Ishikawa (cell line): ENCODE results near the gene PSORS1C1.

Source experiments
- CEBPB ChIP-seq: IDR thresholded peaks from 2 replicates; pipeline ENCODE4 v1.6.1; 2012
- CREB1 ChIP-seq: IDR thresholded peaks from 2 replicates; pipeline ENCODE4 v1.6.1; 2012; ENCODE audit warnings: low read depth
- EGR1 ChIP-seq: IDR thresholded peaks from 2 replicates; pipeline ENCODE4 v1.6.1; 2012
- EP300 ChIP-seq: IDR thresholded peaks from 2 replicates; pipeline ENCODE4 v1.6.1; 2012; ENCODE audit warnings: borderline replicate concordance
- FOXM1 ChIP-seq: IDR thresholded peaks from 2 replicates; pipeline ENCODE4 v1.6.1; 2012; ENCODE audit warnings: low read depth, borderline replicate concordance
- NFIC ChIP-seq: IDR thresholded peaks from 2 replicates; pipeline ENCODE4 v1.6.1; 2012
- RAD21 ChIP-seq: IDR thresholded peaks from 2 replicates; pipeline ENCODE4 v1.6.1; 2012; ENCODE audit warnings: low read depth
- TAF1 ChIP-seq: IDR thresholded peaks from 2 replicates; pipeline ENCODE4 v1.6.1; 2012; ENCODE audit warnings: low read depth, mild to moderate bottlenecking
- TCF12 ChIP-seq: IDR thresholded peaks from 2 replicates; pipeline ENCODE4 v1.6.1; 2012; ENCODE audit warnings: low read depth
- TEAD4 ChIP-seq: IDR thresholded peaks from 2 replicates; pipeline ENCODE4 v1.6.1; 2012
- YY1 ChIP-seq: IDR thresholded peaks from 2 replicates; pipeline ENCODE4 v1.6.1; 2012; ENCODE audit warnings: low read depth
- TF ChIP-seq, protein P1 (sequence below): IDR thresholded peaks from 2 replicates; pipeline ENCODE4 v1.6.1; 2012
- TF ChIP-seq, protein P2 (sequence below): IDR thresholded peaks from 2 replicates; pipeline ENCODE4 v1.6.1; 2012; ENCODE audit warnings: low read depth, mild to moderate bottlenecking
- TF ChIP-seq, protein P3 (sequence below): IDR thresholded peaks from 2 replicates; pipeline ENCODE4 v1.6.1; 2012

DNA sequence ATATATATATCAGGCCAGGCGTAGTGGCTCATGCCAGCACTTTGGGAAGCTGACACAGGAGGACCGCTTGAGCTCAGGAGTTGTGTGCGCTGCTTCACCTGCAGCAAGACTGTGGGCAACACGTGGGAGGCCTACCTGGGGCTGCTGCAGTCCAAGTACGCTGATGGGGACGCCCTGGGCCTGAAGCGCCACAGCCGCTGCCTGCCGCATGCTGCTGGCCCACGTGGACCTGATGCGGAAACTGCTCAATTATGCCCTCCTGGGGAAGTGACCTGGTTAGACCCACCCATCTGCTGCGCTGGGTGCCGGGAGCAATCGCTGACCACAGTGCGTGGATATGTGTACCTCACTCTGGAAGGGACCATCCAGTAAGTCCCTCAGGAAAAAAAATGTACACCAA, 26.0 kb downstream of the PSORS1C1 start:
- TF ChIP-seq EP300: no peak
- no peak for TF ChIP-seq CREB1
- TF ChIP-seq, protein P1, sequence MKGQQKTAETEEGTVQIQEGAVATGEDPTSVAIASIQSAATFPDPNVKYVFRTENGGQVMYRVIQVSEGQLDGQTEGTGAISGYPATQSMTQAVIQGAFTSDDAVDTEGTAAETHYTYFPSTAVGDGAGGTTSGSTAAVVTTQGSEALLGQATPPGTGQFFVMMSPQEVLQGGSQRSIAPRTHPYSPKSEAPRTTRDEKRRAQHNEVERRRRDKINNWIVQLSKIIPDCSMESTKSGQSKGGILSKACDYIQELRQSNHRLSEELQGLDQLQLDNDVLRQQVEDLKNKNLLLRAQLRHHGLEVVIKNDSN: no peak
- no peak for TF ChIP-seq RAD21
- TF ChIP-seq YY1: no peak
- TF ChIP-seq CEBPB: no peak
- TF ChIP-seq, protein P2, sequence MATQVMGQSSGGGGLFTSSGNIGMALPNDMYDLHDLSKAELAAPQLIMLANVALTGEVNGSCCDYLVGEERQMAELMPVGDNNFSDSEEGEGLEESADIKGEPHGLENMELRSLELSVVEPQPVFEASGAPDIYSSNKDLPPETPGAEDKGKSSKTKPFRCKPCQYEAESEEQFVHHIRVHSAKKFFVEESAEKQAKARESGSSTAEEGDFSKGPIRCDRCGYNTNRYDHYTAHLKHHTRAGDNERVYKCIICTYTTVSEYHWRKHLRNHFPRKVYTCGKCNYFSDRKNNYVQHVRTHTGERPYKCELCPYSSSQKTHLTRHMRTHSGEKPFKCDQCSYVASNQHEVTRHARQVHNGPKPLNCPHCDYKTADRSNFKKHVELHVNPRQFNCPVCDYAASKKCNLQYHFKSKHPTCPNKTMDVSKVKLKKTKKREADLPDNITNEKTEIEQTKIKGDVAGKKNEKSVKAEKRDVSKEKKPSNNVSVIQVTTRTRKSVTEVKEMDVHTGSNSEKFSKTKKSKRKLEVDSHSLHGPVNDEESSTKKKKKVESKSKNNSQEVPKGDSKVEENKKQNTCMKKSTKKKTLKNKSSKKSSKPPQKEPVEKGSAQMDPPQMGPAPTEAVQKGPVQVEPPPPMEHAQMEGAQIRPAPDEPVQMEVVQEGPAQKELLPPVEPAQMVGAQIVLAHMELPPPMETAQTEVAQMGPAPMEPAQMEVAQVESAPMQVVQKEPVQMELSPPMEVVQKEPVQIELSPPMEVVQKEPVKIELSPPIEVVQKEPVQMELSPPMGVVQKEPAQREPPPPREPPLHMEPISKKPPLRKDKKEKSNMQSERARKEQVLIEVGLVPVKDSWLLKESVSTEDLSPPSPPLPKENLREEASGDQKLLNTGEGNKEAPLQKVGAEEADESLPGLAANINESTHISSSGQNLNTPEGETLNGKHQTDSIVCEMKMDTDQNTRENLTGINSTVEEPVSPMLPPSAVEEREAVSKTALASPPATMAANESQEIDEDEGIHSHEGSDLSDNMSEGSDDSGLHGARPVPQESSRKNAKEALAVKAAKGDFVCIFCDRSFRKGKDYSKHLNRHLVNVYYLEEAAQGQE: no peak
- no peak for TF ChIP-seq TCF12
- TF ChIP-seq TAF1: no peak
- TF ChIP-seq TEAD4: no peak
- no peak for TF ChIP-seq NFIC
- TF ChIP-seq, protein P3, sequence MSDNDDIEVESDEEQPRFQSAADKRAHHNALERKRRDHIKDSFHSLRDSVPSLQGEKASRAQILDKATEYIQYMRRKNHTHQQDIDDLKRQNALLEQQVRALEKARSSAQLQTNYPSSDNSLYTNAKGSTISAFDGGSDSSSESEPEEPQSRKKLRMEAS: no peak
- TF ChIP-seq EGR1: no peak
- no peak for TF ChIP-seq FOXM1
